Endothelial cell of umbilical vein (primary cell): ENCODE data around the gene GGT7. TPM values are rescaled to one million over a fixed set of nuclear protein-coding genes. Genes with fewer than 3 reads are reported as not detected.

ENCODE experiments used
- BruUV-seq: library from RNA; stranded (reverse); fragments of 400-500 nt; replicated peaks from 2 replicates; lab custom pipeline; 2021; lab: Mats Ljungman, UMichigan
- CTCF ChIA-PET: fragments of 300-600, 350-600 bp; sonication (Branson Sonifier 250); formaldehyde crosslinking; loops from one replicate; lab custom pipeline; 2021; ENCODE audit warnings: antibody characterized with exemption, inconsistent platforms; lab: Charles Lee
- POLR2A ChIA-PET: fragments of 300-600, 350-600 bp; sonication (Branson Sonifier 250); formaldehyde crosslinking; loops from one replicate; lab custom pipeline; 2021; ENCODE audit warnings: antibody characterized with exemption, inconsistent platforms; lab: Charles Lee
- DNase-seq: peaks from one replicate; pipeline ENCODE4 v3.0.0-alpha.2; 2011; ENCODE audit warnings: low read depth, low spot score
- FAIRE-seq: peaks from 2 replicates; lab custom pipeline; 2011; peaks lifted over from hg19 to GRCh38; lab: Jason Lieb, UNC
- H2AFZ ChIP-seq: 2 replicates; pipeline ENCODE4 v1.6.0; 2012; ENCODE audit warnings: low read depth, low read length, control low read depth, inconsistent platforms
- H3K27ac ChIP-seq: 2 replicates; pipeline ENCODE4 v1.5.1; 2011; ENCODE audit warnings: low read depth, mild to moderate bottlenecking, control low read depth, low read length, moderate library complexity; ENCODE audit not compliant: insufficient read depth
- H3K27me3 ChIP-seq, 2 experiments: 2 replicates each; pipeline versions ENCODE4 v1.6.0 to v1.6.1; 2011; ENCODE audit warnings: low read length in 2 of 2, mixed read lengths in 1 of 2; ENCODE audit not compliant: control insufficient read depth in 2 of 2, insufficient read depth in 2 of 2
- H3K36me3 ChIP-seq, 2 experiments: 2 replicates in 1 of 2; 3 replicates in 1 of 2; pipeline ENCODE4 v1.5.1; 2011; ENCODE audit warnings: low read length in 2 of 2, mild to moderate bottlenecking in 1 of 2, moderate library complexity in 1 of 2; ENCODE audit not compliant: control insufficient read depth in 2 of 2, insufficient read depth in 2 of 2; ENCODE audit errors: extremely low read depth in 1 of 2
- H3K4me1 ChIP-seq: 3 replicates; pipeline ENCODE4 v1.5.1; 2011; ENCODE audit warnings: mild to moderate bottlenecking, low read length; ENCODE audit not compliant: control insufficient read depth, insufficient read depth; ENCODE audit errors: extremely low read depth
- H3K4me2 ChIP-seq: 2 replicates; pipeline ENCODE4 v1.6.1; 2011; ENCODE audit warnings: low read length, control low read depth, mixed read lengths; ENCODE audit not compliant: insufficient read depth
- H3K4me3 ChIP-seq, 3 experiments: fragments of 200-600 bp in 1 of 3; sonication (generic), shearing (Covaris generic) in 1 of 3; replicated peaks in 1 of 3; 2 replicates each; pipeline ENCODE4 v1.5.1; 2011 to 2016; ENCODE audit warnings: control low read depth in 3 of 3, low read length in 3 of 3, mild to moderate bottlenecking in 2 of 3, inconsistent platforms in 1 of 3, low read depth in 1 of 3, moderate library complexity in 1 of 3; ENCODE audit not compliant: insufficient read depth in 1 of 3
- H3K79me2 ChIP-seq: 2 replicates; pipeline ENCODE4 v1.6.0; 2012; ENCODE audit warnings: low read length, inconsistent platforms; ENCODE audit not compliant: control insufficient read depth, insufficient read depth
- H3K9ac ChIP-seq: replicated peaks from 2 replicates; pipeline ENCODE3; 2011; ENCODE audit warnings: low read length, control low read depth; ENCODE audit not compliant: insufficient read depth; ENCODE audit errors: extremely low read depth
- H3K9me1 ChIP-seq: replicated peaks from 3 replicates; pipeline ENCODE4 v1.6.0; 2011; ENCODE audit warnings: mild to moderate bottlenecking, low read length; ENCODE audit not compliant: control insufficient read depth, insufficient read depth; ENCODE audit errors: extremely low read depth
- H3K9me3 ChIP-seq: replicated peaks from 2 replicates; pipeline ENCODE4 v1.5.1; 2012; ENCODE audit warnings: low read length, inconsistent platforms; ENCODE audit not compliant: control insufficient read depth, insufficient read depth
- H4K20me1 ChIP-seq: replicated peaks from 2 replicates; pipeline ENCODE3; 2011; ENCODE audit warnings: mild to moderate bottlenecking, low read length; ENCODE audit not compliant: control insufficient read depth, insufficient read depth; ENCODE audit errors: extremely low read depth
- EZH2 ChIP-seq: IDR thresholded peaks from 2 replicates; pipeline ENCODE4 v1.6.1; 2012; ENCODE audit warnings: borderline replicate concordance, low read depth, mild to moderate bottlenecking, moderate library complexity, low read length, inconsistent platforms; ENCODE audit not compliant: severe bottlenecking
- FOS ChIP-seq: IDR thresholded peaks from 2 replicates; pipeline ENCODE4 v1.6.1; 2011; ENCODE audit warnings: mild to moderate bottlenecking, low read length, moderate library complexity, borderline replicate concordance; ENCODE audit not compliant: insufficient read depth
- GATA2 ChIP-seq: IDR thresholded peaks from 2 replicates; pipeline ENCODE4 v1.7.0; 2011; ENCODE audit warnings: low read depth, mild to moderate bottlenecking, moderate library complexity, mixed read lengths, low read length; ENCODE audit not compliant: insufficient read length, insufficient read depth
- JUN ChIP-seq: IDR thresholded peaks from 2 replicates; pipeline ENCODE4 v1.6.1; 2011; ENCODE audit warnings: borderline replicate concordance, low read depth; ENCODE audit not compliant: insufficient read length, insufficient read depth
- MYC ChIP-seq: IDR thresholded peaks from one replicate; pipeline ENCODE4 v1.6.1; 2011; ENCODE audit warnings: mild to moderate bottlenecking, low read depth, low read length
- POLR2A ChIP-seq: IDR thresholded peaks from 2 replicates; pipeline ENCODE4 v1.6.1; 2012; ENCODE audit warnings: low read depth, mild to moderate bottlenecking, control low read depth, low read length
- POLR2AphosphoS5 ChIP-seq: IDR thresholded peaks from 2 replicates; pipeline ENCODE4 v1.6.1; 2012; ENCODE audit warnings: low read depth, mild to moderate bottlenecking, control low read depth, low read length, moderate library complexity; ENCODE audit not compliant: insufficient read depth
- dilution Hi-C: fragments of 300-500 bp; cut with MboI; formaldehyde crosslinking; loops from one replicate; pipeline ENCODE4 v1.15.0; 2019; ENCODE audit warnings: low sequenced_read_pairs; ENCODE audit not compliant: extremely low pct_ligation_motif_present
- intact Hi-C: fragments of 100-400 bp; cut with micrococcal nuclease; formaldehyde crosslinking; loops from one replicate; pipeline ENCODE4 v1.10.0; 2022
- polyA plus RNA-seq, 4 experiments: library from polyadenylated mRNA; depleted of rRNA in 3 of 4; stranded (reverse) in 3 of 4; unstranded in 1 of 4; fragments of >200 nt; gene quantifications; 2 replicates each; pipeline versions ENCODE4 v1.2.1 to v1.2.3, GENCODE V29; 2011 to 2012; ENCODE audit warnings: missing spikeins in 1 of 4
- total RNA-seq: library from RNA; stranded (reverse); gene quantifications from 2 replicates; pipeline ENCODE4 v1.2.3, GENCODE V29; 2021
- TF ChIP-seq, protein P1 (sequence below): IDR thresholded peaks from 2 replicates; pipeline ENCODE4 v1.6.1; 2011; ENCODE audit not compliant: insufficient read depth, insufficient read length
- TF ChIP-seq, protein P2 (sequence below), 2 donors: IDR thresholded peaks; 1 replicate in 1 of 2; 2 replicates in 1 of 2; pipeline ENCODE4 v1.5.1; 2011; ENCODE audit warnings: low read length in 2 of 2, mild to moderate bottlenecking in 2 of 2, moderate library complexity in 2 of 2, control low read depth in 1 of 2, inconsistent platforms in 1 of 2, low read depth in 1 of 2; ENCODE audit not compliant: insufficient read depth in 1 of 2; ENCODE audit errors: extremely low read depth in 1 of 2

The GGT7 gene
- total and polyA plus RNA-seq, 2 donors (not counting 3 experiments of a cell fraction or from before 2014, with no cell fraction given) = 4.1 to 5.0 TPM

DNA sequence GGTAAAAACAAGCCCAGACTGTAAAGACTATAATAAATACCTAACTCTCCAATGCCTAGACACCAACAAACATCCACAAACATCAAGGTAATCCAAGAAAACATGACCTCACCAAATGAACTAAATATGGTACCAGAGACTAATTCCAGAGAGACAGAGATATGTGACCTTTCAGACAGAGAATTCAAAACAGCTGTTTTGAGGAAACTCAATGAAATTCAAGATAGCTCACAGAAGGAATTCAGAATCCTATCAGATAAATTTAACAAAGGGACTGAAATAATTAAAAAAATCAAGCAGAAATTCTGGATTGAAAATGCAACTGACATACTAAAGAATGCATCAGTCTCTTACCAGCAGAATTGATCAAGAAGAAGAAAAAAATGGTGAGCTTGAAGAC is 73.8 kb downstream of the GGT7 start:
- Histone ChIP-seq H3K79me2 (peaks cover 71% of the 10 kb centered on the region), H3K27ac (no peak overlapping the region), H2AFZ (no peak overlapping the region), H3K27me3 (no peaks in the 10 kb centered on the region), H3K36me3 (no peaks in the 10 kb centered on the region), H4K20me1 (no peaks in the 10 kb centered on the region), H3K9me3 (no peaks in the 10 kb centered on the region), H3K4me3 (no peak overlapping the region), H3K9me1 (no peaks in the 10 kb centered on the region), H3K9ac (no peak overlapping the region), H3K4me1 (no peaks in the 10 kb centered on the region), H3K4me2 (no peak overlapping the region)
- intact Hi-C loops = no loop called here
- no peak for FAIRE-seq
- DNase-seq = no peak
- TF ChIP-seq FOS (no peak), POLR2AphosphoS5 (no peak), JUN (no peak), EZH2 (no peak), MYC (no peak), POLR2A (no peak), GATA2 (no peak)
- TF ChIP-seq, protein P1, sequence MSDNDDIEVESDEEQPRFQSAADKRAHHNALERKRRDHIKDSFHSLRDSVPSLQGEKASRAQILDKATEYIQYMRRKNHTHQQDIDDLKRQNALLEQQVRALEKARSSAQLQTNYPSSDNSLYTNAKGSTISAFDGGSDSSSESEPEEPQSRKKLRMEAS = no peak
- TF ChIP-seq, protein P2, sequence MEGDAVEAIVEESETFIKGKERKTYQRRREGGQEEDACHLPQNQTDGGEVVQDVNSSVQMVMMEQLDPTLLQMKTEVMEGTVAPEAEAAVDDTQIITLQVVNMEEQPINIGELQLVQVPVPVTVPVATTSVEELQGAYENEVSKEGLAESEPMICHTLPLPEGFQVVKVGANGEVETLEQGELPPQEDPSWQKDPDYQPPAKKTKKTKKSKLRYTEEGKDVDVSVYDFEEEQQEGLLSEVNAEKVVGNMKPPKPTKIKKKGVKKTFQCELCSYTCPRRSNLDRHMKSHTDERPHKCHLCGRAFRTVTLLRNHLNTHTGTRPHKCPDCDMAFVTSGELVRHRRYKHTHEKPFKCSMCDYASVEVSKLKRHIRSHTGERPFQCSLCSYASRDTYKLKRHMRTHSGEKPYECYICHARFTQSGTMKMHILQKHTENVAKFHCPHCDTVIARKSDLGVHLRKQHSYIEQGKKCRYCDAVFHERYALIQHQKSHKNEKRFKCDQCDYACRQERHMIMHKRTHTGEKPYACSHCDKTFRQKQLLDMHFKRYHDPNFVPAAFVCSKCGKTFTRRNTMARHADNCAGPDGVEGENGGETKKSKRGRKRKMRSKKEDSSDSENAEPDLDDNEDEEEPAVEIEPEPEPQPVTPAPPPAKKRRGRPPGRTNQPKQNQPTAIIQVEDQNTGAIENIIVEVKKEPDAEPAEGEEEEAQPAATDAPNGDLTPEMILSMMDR (IDR thresholded peaks at IDR 0.05; ENCODE audit: extremely low read depth in 1 of 2, insufficient read depth in 1 of 2, low read depth in 1 of 2, low read length in 2 of 2) = no peak
- dilution Hi-C loops = no loop called here
- CTCF ChIA-PET = no interaction called here
- BruUV-seq = no TSS peak
- POLR2A ChIA-PET = no interaction called here
